Measurements from ENCODE around the gene PIGBOS1. TPM values are rescaled to one million over a fixed set of nuclear protein-coding genes. Genes with fewer than 3 reads are reported as not detected.
A peak's percentile ranks its signal among the peaks of the same experiment; 100 is the strongest.
"Not testable (repeated sequence)": the region's sequence is repeated elsewhere in the genome, so short reads cannot be mapped to it uniquely, and the experiment has no call there.

Gene PIGBOS1
- total and polyA plus RNA-seq, 3 donors from 2014 or later: 10.3 to 12.9 (median 11.9) TPM

- 44 to 57% methylated on average over 2 of the region's 2 CpGs for WGBS, 2 donors
- TF ChIP-seq POLR2A (IDR thresholded peaks at IDR 0.05) (no peak), CTCF (IDR thresholded peaks at IDR 0.05) (no peak)
- intact Hi-C loops (cut with DNase I; ENCODE audit: low total_unique reads): no loop called here
- Histone ChIP-seq H3K27me3 (no peaks in the 10 kb centered on the region), H3K36me3 (ENCODE audit: low read depth, missing control alignments) (no peaks in the 10 kb centered on the region), H3K9me3 (no peaks in the 10 kb centered on the region), H3K4me3 (no peak overlapping the region), H3K4me1 (peaks cover 28% of the 10 kb centered on the region), H3K27ac (no peak overlapping the region)
- DNase-seq: no peak
Measured at GRCh38 chr15:55320238-55320550, 1.3 kb upstream of the PIGBOS1 start.

- WGBS, 2 donors: 24 to 39% methylated on average over 4 of the region's 4 CpGs
- peaks cover 28% of the 10 kb centered on the region for H3K4me1 ChIP-seq
- H3K27me3 ChIP-seq: no peaks in the 10 kb centered on the region
- TF ChIP-seq CTCF (IDR thresholded peaks at IDR 0.05) (no peak), POLR2A (IDR thresholded peaks at IDR 0.05) (no peak)
- peak overlapping the region; percentile 70 to 87 for H3K4me3 ChIP-seq
- peak; percentile 38 for DNase-seq
- H3K27ac ChIP-seq: peak overlapping the region; percentile 92 to 93
- no peaks in the 10 kb centered on the region for H3K36me3 ChIP-seq (ENCODE audit: low read depth, missing control alignments)
- H3K9me3 ChIP-seq: no peaks in the 10 kb centered on the region
- intact Hi-C loops (cut with DNase I; ENCODE audit: low total_unique reads): no loop called here
Measured at GRCh38 chr15:55319537-55320237, 764 bp upstream of the PIGBOS1 start.

DNA sequence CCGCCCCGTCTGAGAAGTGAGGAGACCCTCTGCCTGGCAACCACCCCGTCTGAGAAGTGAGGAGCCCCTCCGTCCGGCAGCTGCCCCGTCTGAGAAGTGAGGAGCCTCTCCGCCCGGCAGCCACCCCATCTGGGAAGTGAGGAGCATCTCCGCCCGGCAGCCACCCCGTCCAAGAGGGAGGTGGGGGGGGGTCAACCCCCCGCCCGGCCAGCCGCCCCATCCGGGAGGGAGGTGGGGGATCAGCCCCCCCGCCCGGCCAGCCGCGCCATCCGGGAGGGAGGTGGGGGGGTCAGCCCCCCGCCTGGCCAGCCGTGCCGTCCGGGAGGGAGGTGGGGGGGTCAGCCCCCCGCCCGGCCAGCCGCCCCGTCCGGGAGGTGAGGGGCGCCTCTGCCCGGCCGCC lies 16.1 kb downstream of the PIGBOS1 start:
- DNase-seq; H3K27ac ChIP-seq; H3K4me1 ChIP-seq; H3K4me3 ChIP-seq; H3K9me3 ChIP-seq; H3K36me3 ChIP-seq (ENCODE audit: low read depth, missing control alignments); H3K27me3 ChIP-seq; intact Hi-C loops (cut with DNase I; ENCODE audit: low total_unique reads): not testable (repeated sequence)
- no CpG with 5 or more reads among the region's 32 CpGs for WGBS, 2 donors

DNA sequence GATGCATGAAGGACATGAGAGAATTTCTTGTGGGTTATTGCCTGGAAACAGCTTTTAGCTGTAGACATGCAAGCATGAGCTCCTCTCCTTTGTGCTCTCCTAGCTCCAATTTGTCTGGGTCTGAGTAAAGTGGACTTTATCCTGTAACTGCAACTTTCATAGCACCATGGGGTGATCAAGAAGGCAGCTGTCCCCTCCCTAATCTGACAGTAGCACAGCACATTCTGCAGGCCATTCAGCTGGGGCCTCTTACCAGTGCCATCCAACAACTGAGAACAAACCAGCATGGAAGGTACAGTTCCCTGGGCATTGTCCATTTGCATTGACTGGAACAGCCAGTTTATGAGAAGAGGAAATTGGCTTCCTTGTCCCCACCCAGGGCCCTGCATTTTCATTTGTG lies 21.6 kb downstream of the PIGBOS1 start:
- Histone ChIP-seq H3K36me3 (ENCODE audit: low read depth, missing control alignments) (no peaks in the 10 kb centered on the region), H3K4me3 (no peak overlapping the region), H3K4me1 (no peaks in the 10 kb centered on the region), H3K27ac (no peak overlapping the region), H3K27me3 (no peaks in the 10 kb centered on the region), H3K9me3 (no peaks in the 10 kb centered on the region)
- no peak for DNase-seq
- TF ChIP-seq CTCF (IDR thresholded peaks at IDR 0.05): no peak
- TF ChIP-seq POLR2A (IDR thresholded peaks at IDR 0.05): no peak
- intact Hi-C loops (cut with DNase I; ENCODE audit: low total_unique reads): no loop called here

DNA sequence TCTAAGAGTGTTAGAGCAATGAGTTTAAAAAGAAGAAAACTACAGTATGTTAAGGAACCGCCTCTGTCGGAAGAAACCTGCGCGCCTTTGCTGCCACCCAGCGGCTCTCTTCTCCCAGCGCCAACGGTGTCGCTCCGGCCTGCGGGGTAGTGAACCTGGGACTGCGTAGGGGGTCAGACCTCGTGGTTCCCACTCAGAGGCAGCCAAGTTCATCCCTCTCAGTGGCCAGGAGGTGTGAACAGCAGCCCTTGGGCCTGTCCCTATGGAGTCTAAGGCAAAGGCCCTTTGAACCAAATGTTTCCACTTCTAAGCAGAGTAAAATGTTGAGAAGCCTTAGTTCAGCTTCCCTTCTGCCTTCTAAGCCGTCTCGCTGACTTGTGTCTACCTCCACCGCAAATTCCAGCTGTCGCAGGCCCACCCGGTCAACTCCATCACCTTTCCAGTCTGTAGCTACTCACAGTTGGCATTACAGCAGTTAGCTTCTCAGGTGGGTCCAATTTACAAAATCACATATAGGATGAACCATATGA lies 28.3 kb downstream of the PIGBOS1 start:
- Histone ChIP-seq H3K9me3 (no peaks in the 10 kb centered on the region), H3K4me3 (peak overlapping the region; percentile 84 to 85), H3K27ac (peak overlapping the region; percentile 83 to 93), H3K36me3 (ENCODE audit: low read depth, missing control alignments) (no peaks in the 10 kb centered on the region), H3K27me3 (no peaks in the 10 kb centered on the region), H3K4me1 (peaks cover 3% of the 10 kb centered on the region)
- intact Hi-C loops (cut with DNase I; ENCODE audit: low total_unique reads): loop anchor here (5.0 kb wide), 1 partner anchor 73 kb away; no protein-coding TSS in a partner anchor
- WGBS, 2 donors: 15 to 20% methylated on average over 13 to 17 of the region's 17 CpGs
- TF ChIP-seq CTCF (IDR thresholded peaks at IDR 0.05) (peak; percentile 63 to 76 (median 73)), POLR2A (IDR thresholded peaks at IDR 0.05) (no peak)
- peak; percentile 89 for DNase-seq
